Neural cell (in vitro differentiated cells): ENCODE measurements around the gene DENND6A. TPM values are rescaled to one million over a fixed set of nuclear protein-coding genes. Genes with fewer than 3 reads are reported as not detected.

Source experiments
- polyA plus RNA-seq: library from polyadenylated mRNA; depleted of rRNA; stranded (reverse); fragments of >200 nt; gene quantifications from 2 replicates; pipeline ENCODE4 v1.2.3, GENCODE V29; 2014
- small RNA-seq, 3 experiments: library from RNA; depleted of rRNA; stranded (forward); fragments of <200 nt; gene quantifications; one replicate each; pipeline ENCODE3, GENCODE V24; 2012

The DENND6A gene
- polyA plus RNA-seq, 1 donor from 2014 or later, result 24.0 TPM

Small RNA genes within 50 kb of the gene (small RNA-seq; reads per million reads assigned to genes)
- 0 to 2.0 (median 0.03) reads per million in 3 experiments for gene RNU6ATAC26P

Other genes with a start within 250 kb of the DENND6A start
- 1.6 and 1.8 TPM in 2 replicates for gene DNAH12, start 148.7 kb downstream of the DENND6A start, polyA plus RNA-seq
- 9.6 and 10.3 TPM in 2 replicates for gene PDE12, start 136.8 kb downstream of the DENND6A start, polyA plus RNA-seq
- 270 and 284 TPM in 2 replicates for gene ARF4, start 95.7 kb downstream of the DENND6A start, polyA plus RNA-seq
- 28.2 and 42.1 TPM in 2 replicates for gene SLMAP, start 63.2 kb upstream of the DENND6A start, polyA plus RNA-seq